ENCODE data around the gene B4GALT2.

B4GALT2 gene

GRCh38 chr1:43944860-43945259 lies 34.1 kb upstream of the B4GALT2 start:
- no peak overlapping the region for H3K4me3 ChIP-seq (ENCODE audit: low read depth in 1 of 2, low read length in 1 of 2)
- no peaks in the 10 kb centered on the region for H3K27me3 ChIP-seq
- peaks cover 17 to 25% of the 10 kb centered on the region in 2 experiments for H3K4me1 ChIP-seq (ENCODE audit: control insufficient read depth in 1 of 2, insufficient read depth in 1 of 2, low read depth in 1 of 2, low read length in 1 of 2)
- H3K9me3 ChIP-seq, result no peaks in the 10 kb centered on the region
- peaks cover 4% of the 10 kb centered on the region for H3K36me3 ChIP-seq
- no peak for TF ChIP-seq CTCF (IDR thresholded peaks at IDR 0.05)
- no peak overlapping the region for H3K27ac ChIP-seq

DNA sequence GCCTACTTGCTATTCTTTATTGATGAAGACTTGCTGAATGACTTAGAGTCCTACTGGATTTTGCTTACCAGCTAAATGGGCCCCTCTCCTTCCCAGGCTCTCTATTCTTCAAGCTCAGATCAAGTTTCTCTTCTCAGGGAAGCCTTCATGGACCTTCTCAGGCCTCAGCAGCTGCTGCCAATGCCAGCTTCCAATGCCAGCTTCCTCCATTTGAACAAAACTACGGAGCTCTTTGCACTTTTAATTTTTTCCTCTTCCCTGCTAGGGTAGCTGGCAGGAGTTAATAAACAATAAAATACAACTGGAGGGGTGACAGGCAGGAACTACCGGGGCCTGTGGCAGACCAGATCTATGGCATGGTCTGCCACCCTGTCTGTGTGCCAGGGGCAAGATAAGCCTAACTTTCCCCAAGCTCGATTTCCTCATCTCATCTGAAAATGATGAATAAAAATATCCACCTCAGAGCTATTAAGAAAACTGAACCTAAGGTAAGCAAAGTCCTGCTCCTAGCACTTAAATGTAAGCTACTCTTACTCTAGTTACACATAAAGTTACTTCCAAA lies 33.3 kb upstream of the B4GALT2 start:
- no peaks in the 10 kb centered on the region for H3K27me3 ChIP-seq
- peak overlapping the region; percentile 94 for H3K27ac ChIP-seq
- H3K36me3 ChIP-seq, result peaks cover 8% of the 10 kb centered on the region

DNA sequence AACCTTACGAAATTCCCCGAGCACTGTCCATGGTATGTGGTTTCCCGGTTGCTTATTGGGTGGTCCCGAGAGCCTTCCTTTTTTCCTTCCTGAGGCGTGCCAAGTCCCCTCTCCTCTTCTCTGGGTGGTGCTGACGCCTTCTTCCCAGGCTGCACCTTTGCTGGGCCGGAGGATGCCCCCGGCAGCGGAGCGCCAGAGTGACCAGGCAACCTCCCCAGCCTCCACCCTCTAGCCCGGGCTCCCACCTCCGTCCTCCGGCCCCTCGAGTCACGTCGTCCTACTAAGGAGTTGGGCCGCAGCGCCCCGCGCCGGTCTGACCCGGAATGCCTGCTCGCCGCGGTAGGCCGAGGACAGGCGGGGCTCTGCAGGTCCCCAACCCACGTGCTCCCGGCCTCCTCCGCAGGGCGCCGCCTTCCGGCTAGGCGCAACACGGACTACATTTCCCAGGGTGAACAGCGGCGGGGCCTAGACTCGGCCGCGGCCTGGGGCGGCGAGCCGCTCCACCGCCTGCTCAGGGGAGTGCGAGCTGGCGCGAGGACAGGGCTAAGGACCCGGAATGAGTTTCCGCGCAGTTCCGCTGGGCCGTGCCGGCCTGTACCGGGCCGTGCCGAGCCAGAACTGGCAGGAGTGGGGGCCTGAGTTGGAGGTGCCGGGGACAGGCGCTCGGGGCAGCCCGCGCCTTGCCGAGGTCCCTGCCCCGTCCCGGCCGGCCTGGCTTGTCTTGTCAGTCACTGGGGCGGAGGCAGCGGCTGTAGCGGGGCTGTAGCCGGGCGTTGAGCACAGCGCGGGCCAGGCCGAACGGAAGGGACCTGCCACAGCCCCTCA lies 32.6 kb upstream of the B4GALT2 start, which contains the start of gene IPO13:
IPO13 (plus strand) TSS at position 715 of the 825 bp plus-strand sequence. CDS start 651 bp downstream, outside the sequence.
- peak within 1 kb of the TSS; percentile 83 to 86 for H3K4me3 ChIP-seq (ENCODE audit: low read depth in 1 of 2, low read length in 1 of 2)
- no peaks in the 10 kb centered on the region for H3K27me3 ChIP-seq
- TF ChIP-seq CTCF (IDR thresholded peaks at IDR 0.05), result peak; percentile 79
- H3K36me3 ChIP-seq, result peaks cover 8% of the 10 kb centered on the region
- H3K4me1 ChIP-seq (ENCODE audit: control insufficient read depth in 1 of 2, insufficient read depth in 1 of 2, low read depth in 1 of 2, low read length in 1 of 2), result peaks cover 17 to 25% of the 10 kb centered on the region in 2 experiments
- peak within 1 kb of the TSS; percentile 94 for H3K27ac ChIP-seq
- no peaks in the 10 kb centered on the region for H3K9me3 ChIP-seq

More for the DNA sequence above, 33.3 kb upstream of the B4GALT2 start:
- Histone ChIP-seq H3K4me1 (ENCODE audit: control insufficient read depth in 1 of 2, insufficient read depth in 1 of 2, low read depth in 1 of 2, low read length in 1 of 2) (peaks cover 17 to 25% of the 10 kb centered on the region in 2 experiments), H3K4me3 (ENCODE audit: low read depth in 1 of 2, low read length in 1 of 2) (peak overlapping the region; percentile 83 to 86), H3K9me3 (no peaks in the 10 kb centered on the region)
- no peak for TF ChIP-seq CTCF (IDR thresholded peaks at IDR 0.05)

DNA sequence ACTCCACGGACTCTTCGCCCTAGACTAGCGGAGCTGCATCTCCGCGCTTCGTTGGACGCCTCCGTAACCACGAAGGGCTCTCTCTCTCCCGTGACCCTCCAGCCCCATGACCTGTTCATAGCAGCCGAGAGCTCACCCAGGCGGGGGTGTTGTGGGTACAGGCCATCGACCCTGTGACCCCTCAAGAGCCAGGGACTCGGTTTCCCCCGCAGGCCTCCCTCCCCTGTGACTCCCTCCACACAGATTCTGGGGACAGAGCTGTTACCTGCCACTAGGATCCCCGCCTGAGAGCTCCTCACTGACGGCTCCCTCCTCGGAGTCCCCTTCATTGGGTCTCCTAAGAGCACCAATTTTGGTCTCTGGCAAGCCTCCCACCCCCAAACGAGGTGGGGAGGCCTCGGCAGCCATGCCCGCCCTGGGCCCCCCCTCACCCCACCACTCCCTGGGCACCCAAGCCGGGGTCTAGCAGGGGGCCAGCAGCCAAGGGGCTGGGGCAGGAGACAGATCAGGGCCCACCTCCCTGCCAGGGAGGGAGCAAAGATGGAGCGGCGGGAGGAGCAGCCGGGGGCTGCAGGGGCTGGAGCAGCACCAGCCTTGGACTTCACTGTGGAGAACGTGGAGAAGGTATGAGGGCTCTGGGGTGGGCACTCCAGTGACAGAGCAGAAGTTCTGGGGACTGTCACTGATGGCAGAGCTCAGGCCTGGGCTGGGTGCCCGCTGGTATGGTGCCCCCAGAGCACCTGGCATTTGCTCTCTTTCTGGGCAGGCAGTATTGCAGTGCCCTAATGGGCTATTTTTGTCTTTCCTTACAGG lies 31.7 kb upstream of the B4GALT2 start:
- H3K27ac ChIP-seq, result peak overlapping the region; percentile 94
- no peak for TF ChIP-seq CTCF (IDR thresholded peaks at IDR 0.05)
- peak overlapping the region; percentile 83 to 86 for H3K4me3 ChIP-seq (ENCODE audit: low read depth in 1 of 2, low read length in 1 of 2)
- H3K36me3 ChIP-seq, result peaks cover 8% of the 10 kb centered on the region
- peaks cover 17 to 25% of the 10 kb centered on the region in 2 experiments for H3K4me1 ChIP-seq (ENCODE audit: control insufficient read depth in 1 of 2, insufficient read depth in 1 of 2, low read depth in 1 of 2, low read length in 1 of 2)
- no peaks in the 10 kb centered on the region for H3K9me3 ChIP-seq
- H3K27me3 ChIP-seq, result no peaks in the 10 kb centered on the region

DNA sequence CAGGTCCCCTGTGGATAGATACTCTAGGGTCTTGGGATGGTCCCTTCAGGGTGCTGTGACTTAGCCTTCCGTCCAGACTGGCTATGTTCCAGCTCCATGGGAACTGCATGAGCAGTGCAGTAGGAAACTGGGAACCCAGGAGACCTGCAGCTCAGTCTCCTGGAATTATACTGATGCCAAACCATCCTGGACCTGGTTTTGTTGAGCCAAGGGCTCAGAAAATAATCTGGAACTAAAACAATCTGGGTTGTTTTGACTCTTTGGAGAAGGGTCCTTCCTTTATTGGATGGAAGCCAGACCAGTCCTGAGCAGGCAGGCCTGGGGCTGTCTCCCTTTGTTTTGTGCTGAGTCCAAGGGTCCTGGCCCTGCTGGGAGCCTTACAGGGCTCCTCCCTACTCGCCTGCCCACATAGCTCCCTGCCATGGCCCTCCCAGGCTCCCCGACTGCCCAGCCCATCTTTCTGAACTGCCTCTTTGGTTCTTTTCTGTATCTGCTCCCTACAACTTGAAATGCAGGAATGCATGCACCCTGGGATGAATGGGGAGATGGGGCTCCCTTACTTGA lies 31.1 kb upstream of the B4GALT2 start:
- Histone ChIP-seq H3K36me3 (peaks cover 8% of the 10 kb centered on the region), H3K4me1 (ENCODE audit: control insufficient read depth in 1 of 2, insufficient read depth in 1 of 2, low read depth in 1 of 2, low read length in 1 of 2) (peaks cover 17 to 25% of the 10 kb centered on the region in 2 experiments), H3K27me3 (no peaks in the 10 kb centered on the region), H3K27ac (no peak overlapping the region), H3K4me3 (ENCODE audit: low read depth in 1 of 2, low read length in 1 of 2) (no peak overlapping the region), H3K9me3 (no peaks in the 10 kb centered on the region)
- no peak for TF ChIP-seq CTCF (IDR thresholded peaks at IDR 0.05)
